GM20000 (cell line): ENCODE results near the gene POLR3GL.

Source experiments
- DNase-seq: peaks from one replicate; pipeline ENCODE4 v3.0.0; 2012; ENCODE audit warnings: low spot score
- TF ChIP-seq, protein P1 (sequence below): IDR thresholded peaks from 2 replicates; pipeline ENCODE4 v1.5.1; 2012; ENCODE audit warnings: mild to moderate bottlenecking, control low read depth; ENCODE audit errors: extremely low read depth, missing control alignments

POLR3GL gene

DNA sequence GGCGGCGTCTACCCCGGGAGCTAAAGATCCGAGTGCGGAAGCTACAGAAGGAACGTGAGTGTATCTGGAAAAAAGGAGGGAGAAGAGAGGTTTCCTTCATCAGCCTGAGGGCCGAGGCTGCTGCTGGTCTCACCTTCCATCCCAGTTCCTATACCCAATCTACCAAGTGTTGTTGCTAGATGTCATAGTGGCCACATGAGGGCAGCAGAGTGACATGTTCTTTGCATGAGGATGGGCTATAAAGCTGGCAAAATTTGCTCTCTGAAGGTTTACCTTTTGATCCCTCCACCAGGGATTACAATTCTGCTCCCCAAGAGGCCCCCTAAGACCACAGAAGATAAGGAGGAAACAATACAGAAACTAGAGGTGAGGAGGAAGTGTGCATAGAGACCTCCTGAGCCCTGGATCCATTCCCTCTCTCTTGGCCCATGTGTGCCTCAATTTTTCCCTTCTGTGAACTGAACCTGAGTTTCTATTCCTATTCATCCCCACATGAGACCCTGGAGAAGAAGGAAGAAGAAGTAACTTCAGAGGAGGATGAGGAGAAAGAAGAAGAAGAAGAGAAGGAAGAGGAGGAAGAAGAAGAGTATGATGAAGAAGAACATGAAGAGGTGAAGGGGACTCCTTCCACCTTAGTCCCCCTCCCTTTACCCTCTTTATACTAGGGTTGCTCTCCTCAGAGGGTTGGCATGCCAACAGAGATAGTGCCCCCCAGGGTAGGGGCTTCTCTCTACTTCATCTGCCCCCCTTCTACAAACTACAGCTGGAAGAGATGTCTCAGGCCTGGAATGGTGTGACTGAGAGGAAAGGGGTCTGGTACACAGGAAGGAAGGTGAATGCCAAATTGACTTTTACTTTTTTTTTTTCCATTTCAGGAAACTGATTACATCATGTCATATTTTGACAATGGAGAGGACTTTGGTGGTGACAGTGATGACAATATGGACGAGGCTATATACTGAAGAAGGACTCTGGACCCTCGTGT is 13.3 kb downstream of the POLR3GL start:
- DNase-seq = peak; percentile 84
- TF ChIP-seq, protein P1, sequence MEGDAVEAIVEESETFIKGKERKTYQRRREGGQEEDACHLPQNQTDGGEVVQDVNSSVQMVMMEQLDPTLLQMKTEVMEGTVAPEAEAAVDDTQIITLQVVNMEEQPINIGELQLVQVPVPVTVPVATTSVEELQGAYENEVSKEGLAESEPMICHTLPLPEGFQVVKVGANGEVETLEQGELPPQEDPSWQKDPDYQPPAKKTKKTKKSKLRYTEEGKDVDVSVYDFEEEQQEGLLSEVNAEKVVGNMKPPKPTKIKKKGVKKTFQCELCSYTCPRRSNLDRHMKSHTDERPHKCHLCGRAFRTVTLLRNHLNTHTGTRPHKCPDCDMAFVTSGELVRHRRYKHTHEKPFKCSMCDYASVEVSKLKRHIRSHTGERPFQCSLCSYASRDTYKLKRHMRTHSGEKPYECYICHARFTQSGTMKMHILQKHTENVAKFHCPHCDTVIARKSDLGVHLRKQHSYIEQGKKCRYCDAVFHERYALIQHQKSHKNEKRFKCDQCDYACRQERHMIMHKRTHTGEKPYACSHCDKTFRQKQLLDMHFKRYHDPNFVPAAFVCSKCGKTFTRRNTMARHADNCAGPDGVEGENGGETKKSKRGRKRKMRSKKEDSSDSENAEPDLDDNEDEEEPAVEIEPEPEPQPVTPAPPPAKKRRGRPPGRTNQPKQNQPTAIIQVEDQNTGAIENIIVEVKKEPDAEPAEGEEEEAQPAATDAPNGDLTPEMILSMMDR = peak; percentile 37

- no peak for DNase-seq
- TF ChIP-seq, protein P1 = no peak
These were observed 14.0 kb downstream of the POLR3GL start for GRCh38 chr1:145978471-145978853.

- DNase-seq = peak; percentile 89
- TF ChIP-seq, protein P1 = peak; percentile 10
These were observed 14.6 kb downstream of the POLR3GL start for GRCh38 chr1:145978854-145979745.

GRCh38 chr1:145979746-145980456 is 15.4 kb downstream of the POLR3GL start:
- no peak for DNase-seq
- TF ChIP-seq, protein P1 = no peak

- TF ChIP-seq, protein P1 = no peak
- DNase-seq = no peak
These were observed 16.0 kb downstream of the POLR3GL start for GRCh38 chr1:145980457-145980994.

DNA sequence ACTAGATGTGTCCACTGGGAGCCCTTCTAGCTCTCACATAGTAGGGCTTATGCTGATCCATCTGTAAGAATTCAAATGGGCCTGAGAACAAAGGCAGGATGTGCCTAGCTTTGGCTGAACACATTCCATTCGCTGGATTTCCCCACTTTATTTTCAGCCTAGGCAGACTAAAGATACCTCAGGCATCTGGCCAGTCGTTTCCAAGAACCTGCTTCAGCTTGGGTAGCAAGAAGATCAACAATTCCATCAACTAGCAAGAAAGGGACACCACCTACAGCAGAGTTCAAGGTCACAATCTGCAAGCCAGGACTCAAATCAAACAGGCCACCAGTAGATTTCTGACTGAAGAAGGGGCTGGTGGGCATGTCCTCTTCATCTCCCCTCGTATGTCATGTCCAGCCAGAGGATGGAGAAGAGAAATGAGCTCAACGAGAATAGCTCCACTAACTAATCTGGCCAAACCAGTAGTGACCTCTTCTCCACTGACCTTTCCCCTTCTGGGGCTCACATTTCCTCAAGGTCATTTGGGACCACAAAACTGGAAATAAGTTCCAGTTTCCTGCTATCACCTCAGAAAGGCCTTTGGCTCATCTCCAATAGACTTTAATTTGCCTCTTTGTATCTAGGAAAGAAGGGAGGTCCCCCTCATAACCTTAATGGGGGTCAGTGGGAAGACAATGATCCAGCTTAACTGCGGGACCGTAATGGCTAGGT is 17.7 kb downstream of the POLR3GL start:
- DNase-seq = no peak
- TF ChIP-seq, protein P1 = no peak
